GM19452 (cell line): Measurements from ENCODE around the gene ST6GALNAC6.
"Not testable (repeated sequence)": the region's sequence is repeated elsewhere in the genome, so short reads cannot be mapped to it uniquely, and the experiment has no call there.

Experiments
- ATAC-seq: cut with Tn5 transposase; IDR thresholded peaks from one replicate; pipeline ENCODE4 v1.9.1; 2021; ENCODE audit not compliant: unreplicated experiment

ST6GALNAC6 gene

DNA sequence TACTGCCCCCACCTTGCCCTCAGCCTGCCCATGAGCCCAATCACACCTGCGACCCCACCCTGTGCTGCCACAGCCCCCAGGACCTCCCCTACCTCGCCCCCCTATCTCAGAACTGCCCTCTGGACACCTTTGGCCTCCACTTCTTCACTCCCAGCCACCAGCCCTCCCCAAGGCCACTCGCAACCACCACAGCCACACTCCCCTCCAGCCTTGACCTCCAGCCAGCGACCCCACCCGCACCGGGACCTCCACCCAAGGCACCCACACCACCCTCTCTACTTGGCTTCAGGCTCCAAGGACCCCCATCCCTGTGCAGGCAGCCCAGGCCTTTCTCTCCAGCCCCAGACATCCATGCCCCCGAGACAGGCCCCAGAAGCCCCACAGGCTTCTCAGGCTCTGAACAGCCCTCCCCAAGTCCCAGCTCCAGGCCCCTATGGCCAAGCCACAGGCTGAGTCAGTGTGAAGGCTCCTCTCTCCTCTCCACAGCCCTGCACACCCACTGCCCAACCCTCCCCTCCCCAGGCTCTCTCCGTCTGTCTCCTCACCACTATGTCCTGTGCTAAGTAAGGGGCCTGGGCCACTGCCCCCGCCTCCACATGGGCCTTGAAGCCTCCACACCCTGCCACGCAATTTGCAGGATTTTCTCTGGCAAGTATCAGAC is 24.0 kb downstream of the ST6GALNAC6 start:
- ATAC-seq = no peak

- no peak for ATAC-seq
Measured at GRCh38 chr9:127874301-127875221, 24.8 kb downstream of the ST6GALNAC6 start.

DNA sequence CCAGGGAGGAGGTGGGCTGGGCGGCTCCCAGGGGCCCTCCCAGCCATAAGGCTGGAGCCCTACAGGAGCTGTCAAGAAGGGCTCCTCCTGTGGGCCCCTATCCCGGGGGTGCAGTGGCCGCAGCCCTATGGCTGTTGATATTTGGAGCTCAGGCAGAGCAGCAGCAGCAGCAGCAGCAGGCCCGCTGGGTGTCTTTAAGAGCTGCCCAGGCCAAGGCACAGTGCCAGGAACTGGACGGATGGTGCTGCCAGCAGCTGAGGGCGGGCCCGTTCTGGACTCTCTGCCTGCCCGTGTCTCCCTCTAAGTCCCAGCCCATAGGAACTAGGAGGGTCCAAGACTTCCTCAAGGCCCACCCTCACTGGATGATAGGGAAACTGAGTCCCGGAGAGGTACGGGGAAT is 25.5 kb downstream of the ST6GALNAC6 start:
- no peak for ATAC-seq

DNA sequence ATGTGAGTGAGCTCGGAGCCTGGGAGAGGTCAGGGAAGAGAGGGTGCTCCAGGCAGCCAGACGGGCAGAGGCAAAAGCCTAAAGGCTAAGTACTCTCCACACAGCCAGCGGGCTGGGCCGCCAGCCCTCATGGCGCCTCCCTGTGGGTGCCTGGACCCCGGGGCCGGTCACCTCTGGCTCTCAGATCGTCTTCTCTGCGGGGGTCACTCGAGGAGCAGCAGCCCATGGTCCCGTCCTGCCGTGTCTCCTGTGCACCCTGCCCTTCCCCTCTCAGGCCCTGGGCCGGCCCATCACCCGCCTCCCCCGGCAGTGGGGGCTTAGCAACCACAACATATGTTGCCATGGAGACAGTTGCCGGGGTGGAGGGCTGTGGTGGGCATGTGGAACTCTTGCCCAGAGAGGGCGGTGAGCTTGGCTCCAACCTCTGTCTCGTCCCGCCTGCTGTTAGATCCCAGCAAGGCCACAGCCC is 26.1 kb downstream of the ST6GALNAC6 start:
- ATAC-seq = no peak

DNA sequence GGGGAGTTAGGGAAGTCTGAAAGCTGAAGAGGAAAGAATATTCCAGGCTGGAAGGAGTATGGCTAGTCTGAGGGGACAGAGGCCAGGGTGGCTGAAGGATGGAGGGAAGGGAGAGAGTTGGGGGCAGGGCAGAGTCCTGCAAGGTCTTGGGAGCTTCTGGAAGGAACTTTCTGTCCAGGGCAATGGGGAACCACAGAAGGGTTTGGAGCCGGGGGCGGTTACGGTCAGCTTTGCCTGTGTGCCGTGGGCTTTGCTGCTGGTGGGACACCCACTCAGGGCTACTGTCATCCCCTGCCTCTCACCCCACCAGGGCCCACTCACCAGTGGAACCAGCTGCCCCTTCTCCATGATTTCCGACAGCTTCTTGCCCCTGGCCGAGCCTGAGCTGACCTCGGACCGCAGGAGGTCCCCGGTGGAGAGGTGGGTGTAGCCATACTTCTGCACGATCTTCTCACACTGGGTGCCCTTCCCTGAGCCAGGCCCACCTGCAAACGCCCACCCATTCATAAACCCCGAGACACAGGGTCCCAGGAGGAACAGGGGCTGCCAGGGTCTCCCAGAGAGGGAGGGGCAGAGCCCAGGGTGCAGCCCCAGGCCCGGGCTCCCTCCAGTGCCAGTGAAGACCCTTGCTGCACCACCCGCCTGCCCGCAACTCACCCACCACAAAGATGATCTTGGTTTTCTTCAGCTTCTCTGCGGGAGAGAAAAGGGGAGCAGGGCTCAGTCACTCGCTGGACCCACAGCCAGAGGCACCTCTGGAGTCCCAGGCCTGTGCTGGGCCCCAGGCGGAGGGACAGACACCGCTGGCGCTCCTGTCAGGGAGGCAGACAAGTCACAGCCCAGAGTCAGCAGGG is 26.8 kb downstream of the ST6GALNAC6 start:
- ATAC-seq = no peak

GRCh38 chr9:127871531-127871930 is 27.9 kb downstream of the ST6GALNAC6 start:
- no peak for ATAC-seq

GRCh38 chr9:127870887-127871286 is 28.5 kb downstream of the ST6GALNAC6 start:
- no peak for ATAC-seq

DNA sequence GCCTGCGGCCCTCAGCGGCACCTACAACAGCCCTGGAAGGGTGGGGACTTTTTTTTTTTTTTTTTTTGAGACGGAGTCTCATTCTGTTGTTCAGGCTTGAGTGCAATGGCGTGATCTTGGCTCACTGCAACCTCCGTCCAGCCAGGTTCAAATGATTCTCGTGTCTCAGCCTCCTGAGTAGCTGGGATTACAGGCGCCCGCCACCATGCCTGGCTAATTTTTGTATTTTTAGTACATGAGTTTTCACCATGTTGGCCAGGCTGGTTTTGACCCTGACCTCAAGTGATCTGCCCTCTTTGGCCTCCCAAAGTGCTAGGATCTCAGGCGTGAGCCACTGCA is 29.3 kb downstream of the ST6GALNAC6 start:
- ATAC-seq = not testable (repeated sequence)

DNA sequence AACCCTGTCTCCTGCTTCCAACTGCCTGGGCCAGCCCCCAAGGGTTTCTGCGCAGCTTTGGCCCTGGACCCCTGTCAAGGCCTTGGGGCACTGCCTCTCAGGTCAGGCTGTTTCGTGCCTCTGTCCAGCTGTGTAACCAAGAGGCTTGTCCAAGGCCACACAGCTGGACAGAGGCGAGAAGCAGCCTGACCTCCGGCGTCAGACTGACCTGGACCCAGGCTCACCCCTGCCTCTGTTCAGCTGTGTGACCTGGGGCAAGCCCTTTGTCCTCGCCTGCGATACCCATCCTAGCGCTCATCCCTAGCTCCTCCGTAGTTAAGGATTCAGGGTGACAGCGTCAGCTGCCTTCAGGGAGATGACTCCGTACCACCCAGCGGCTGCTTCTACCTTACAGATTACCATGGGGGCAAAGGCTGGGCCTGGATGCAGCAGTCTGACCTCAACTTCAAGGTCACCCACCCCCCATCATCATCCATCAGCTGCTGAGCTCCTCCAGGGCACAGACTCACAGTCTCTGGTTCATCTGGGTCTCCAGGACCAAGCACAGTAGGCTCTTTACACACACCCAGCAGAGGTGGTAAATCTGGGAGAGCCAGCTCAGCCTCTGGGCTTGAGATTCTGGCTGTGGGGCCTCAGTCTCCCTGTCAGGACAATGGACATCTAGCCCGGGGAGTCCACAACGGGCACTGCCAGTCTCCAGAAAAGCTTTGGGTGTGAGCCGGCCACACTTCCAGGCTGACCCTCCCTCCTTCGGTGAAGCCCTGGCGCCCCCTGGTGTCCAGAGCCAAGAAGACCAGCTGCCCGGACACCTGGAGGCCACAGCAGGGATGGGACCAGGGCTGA is 29.9 kb downstream of the ST6GALNAC6 start:
- ATAC-seq = no peak

DNA sequence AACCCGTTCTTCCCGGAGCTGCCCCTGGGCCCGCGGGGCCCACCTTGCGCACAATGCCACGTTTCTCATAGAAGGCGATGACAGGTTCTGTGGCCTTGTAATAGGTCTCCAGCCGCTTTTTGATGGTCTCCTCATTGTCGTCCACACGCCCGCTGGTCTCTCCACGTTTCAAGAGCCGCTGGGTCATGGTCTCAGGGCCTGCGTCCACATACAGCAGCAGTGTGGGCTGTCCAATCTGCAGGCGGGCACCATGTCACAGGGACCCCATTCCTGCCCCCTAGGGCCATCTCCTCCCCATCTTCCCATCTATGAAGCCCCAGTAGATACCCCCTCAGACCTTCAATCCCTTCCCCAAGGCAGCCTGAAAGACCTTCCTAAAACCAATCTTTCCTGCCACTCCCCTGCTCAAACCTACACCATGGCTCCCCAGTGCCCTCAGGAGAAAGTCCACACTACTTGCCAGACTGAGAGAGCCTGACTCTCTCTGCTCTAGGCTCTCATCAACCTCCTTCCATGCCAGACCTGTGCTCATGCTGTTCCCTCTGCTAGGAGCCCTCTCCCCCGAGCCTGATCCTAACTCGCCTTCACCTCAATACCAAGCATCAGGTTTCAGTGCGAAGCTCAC is 31.0 kb downstream of the ST6GALNAC6 start:
- no peak for ATAC-seq

GRCh38 chr9:127867356-127868277 is 31.8 kb downstream of the ST6GALNAC6 start:
- ATAC-seq = no peak

- ATAC-seq = no peak
Measured at GRCh38 chr9:127866535-127866934, 32.9 kb downstream of the ST6GALNAC6 start.

- ATAC-seq = no peak
Measured at GRCh38 chr9:127865645-127866464, 33.5 kb downstream of the ST6GALNAC6 start.

DNA sequence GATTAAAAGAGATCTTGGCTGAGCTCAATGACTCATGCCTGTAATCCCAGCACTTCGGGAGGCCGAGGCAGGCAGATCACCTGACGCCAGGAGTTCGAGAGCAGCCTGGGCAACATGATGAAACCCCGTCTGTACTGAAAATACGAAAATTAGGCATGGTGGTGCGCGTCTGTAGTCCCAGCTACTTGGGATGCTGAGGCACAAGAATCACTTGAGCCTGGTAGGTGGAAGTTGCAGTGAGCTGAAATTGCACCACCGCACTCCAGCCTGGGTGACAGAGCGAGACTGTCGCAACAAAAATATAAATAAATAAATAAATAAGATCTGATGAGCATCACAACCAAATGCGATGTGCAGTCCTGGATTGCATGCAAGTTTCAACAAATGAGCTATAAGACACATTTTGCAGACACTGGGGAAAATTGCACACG is 36.2 kb downstream of the ST6GALNAC6 start:
- ATAC-seq = no peak

DNA sequence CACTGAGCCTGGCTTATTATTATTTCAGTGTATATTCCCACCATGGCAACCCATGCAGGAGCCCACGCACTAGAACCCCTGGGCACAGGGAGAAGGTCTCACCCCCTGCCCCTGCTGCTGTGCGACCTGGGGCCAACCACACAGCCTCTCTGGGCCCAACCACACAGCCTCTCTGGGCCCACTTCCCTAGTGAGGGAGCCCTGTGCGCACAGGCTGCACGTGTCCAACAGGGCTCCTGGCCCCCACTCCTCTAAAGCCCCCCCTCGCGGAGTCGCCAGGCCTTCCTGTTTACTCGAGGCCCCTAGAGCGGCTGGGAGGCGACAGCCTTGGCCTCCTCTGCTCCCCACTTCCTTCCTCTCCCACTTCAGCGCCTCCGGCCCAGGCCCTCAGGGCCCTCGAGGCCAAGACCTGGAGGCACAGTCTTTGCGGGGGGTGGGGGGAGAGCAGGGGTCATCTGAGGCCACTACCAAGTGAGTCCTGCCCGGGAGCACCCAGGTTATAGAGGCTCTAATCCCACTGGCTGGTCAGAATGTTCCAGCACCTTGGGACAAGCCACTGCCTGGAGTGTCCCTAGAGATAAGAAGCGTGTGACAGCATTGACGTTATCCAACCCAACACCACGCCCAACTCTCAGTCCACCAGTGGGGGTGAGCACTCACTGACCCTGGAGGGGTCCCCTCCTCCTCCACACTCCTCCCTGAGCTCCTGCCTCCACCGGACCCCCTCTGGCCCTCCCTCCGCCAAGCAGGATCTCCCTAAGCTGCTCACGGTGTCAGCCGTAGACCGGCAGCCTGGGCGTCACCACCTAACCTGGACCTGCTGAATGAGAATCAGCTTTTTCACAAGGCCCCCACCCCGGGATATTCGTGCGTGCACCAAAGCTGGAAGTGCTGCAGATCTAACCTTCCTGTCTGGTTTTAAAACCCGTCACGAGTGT is 37.1 kb downstream of the ST6GALNAC6 start:
- ATAC-seq = no peak

DNA sequence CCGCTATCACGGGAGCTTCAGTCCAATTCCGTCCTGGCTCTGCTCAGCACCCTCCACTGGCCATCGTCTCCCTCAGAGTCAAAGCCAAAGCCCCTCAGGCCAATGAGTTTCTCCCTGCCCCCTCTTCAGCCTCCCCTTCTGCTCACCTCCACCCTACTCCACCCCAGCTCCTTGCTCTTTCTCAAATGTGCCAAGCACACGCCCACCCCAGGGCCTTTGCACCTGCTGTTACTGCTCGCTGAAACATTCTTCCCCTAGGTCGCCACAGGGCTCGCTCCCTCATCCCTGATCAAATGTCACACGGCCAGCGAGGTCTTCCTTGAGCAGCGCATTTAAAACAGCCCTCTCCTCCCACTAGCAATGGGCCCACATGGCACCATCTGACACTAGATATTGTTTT is 38.6 kb downstream of the ST6GALNAC6 start:
- ATAC-seq = no peak

- no peak for ATAC-seq
Measured at GRCh38 chr9:127860260-127860659, 39.1 kb downstream of the ST6GALNAC6 start.
